Measurements from ENCODE around the gene USP47. TPM values are rescaled to one million over a fixed set of nuclear protein-coding genes. Genes with fewer than 3 reads are reported as not detected.

USP47 gene
- total and polyA plus RNA-seq, 9 of the 15 experiments (the other 6 are each of a cell fraction or from before 2014, with no cell fraction given), result 13.1 to 63.6 (median 34.7) TPM

- TF ChIP-seq MGA (IDR thresholded peaks at IDR 0.05) (peak; percentile 63), ZBTB40 (IDR thresholded peaks at IDR 0.05) (peak; percentile 54; the same call in 1 of the 2 replicates), ZBTB40 (CRISPR knock-in tag; IDR thresholded peaks at IDR 0.05) (no peak), GTF2A2 (tag; IDR thresholded peaks at IDR 0.05) (no peak)
These were observed 26.9 kb upstream of the USP47 start (continued) for GRCh38 chr11:11814614-11815452.
